B cell (primary cell): ENCODE data around the gene QSOX1. TPM values are rescaled to one million over a fixed set of nuclear protein-coding genes. Genes with fewer than 3 reads are reported as not detected.

Experiments used
- ATAC-seq: fragments of 200-7000 bp; cut with Tn5 transposase; one replicate; pipeline ENCODE4 v1.10.0; 2021; ENCODE audit warnings: low read depth, mild to moderate bottlenecking, moderate number of reproducible peaks, moderate library complexity
- CTCF ChIA-PET: fragments of 350-600 bp; sonication (Branson Sonifier 250); formaldehyde crosslinking; loops from one replicate; lab custom pipeline; 2021; ENCODE audit warnings: antibody characterized with exemption, inconsistent platforms; lab: Charles Lee
- POLR2A ChIA-PET: fragments of 350-600 bp; sonication (Branson Sonifier 250); formaldehyde crosslinking; loops from one replicate; lab custom pipeline; 2021; ENCODE audit warnings: antibody characterized with exemption; lab: Charles Lee
- DNase-seq: peaks from one replicate; pipeline ENCODE4 v3.0.0; 2013
- H2AFZ ChIP-seq: 2 replicates; pipeline ENCODE4 v1.6.1; 2012; ENCODE audit warnings: mild to moderate bottlenecking, low read depth, low read length; ENCODE audit not compliant: insufficient read depth, poor library complexity, severe bottlenecking
- H3K27ac ChIP-seq, 2 donors: 1 replicate in 1 of 2; 2 replicates in 1 of 2; pipeline ENCODE4 v1.5.1; 2012 to 2013; ENCODE audit warnings: low read length in 2 of 2, mild to moderate bottlenecking in 2 of 2, moderate library complexity in 1 of 2
- H3K27me3 ChIP-seq, 4 experiments: fragments of 200-600 bp in 1 of 4; sonication (generic) in 1 of 4; replicated peaks in 1 of 4; 1 replicate in 2 of 4; 2 replicates in 2 of 4; pipeline versions ENCODE4 v1.6.1 to v1.7.0; 2013 to 2016; ENCODE audit warnings: low read length in 3 of 4, mild to moderate bottlenecking in 2 of 4, mixed read lengths in 1 of 4, moderate library complexity in 1 of 4; ENCODE audit not compliant: insufficient read depth in 4 of 4, control insufficient read depth in 3 of 4; ENCODE audit errors: control extremely low read depth in 1 of 4
- H3K36me3 ChIP-seq, 2 experiments: replicated peaks in 1 of 2; 1 replicate in 1 of 2; 2 replicates in 1 of 2; pipeline versions ENCODE4 v1.6.1 to v1.7.1; 2013; ENCODE audit warnings: low read length in 1 of 2; ENCODE audit not compliant: insufficient read depth in 2 of 2, control insufficient read depth in 1 of 2; ENCODE audit errors: control extremely low read depth in 1 of 2, extremely low read depth in 1 of 2
- H3K4me1 ChIP-seq, 2 donors: fragments of 200-600 bp in 1 of 2; sonication (generic) in 1 of 2; 1 replicate in 1 of 2; 2 replicates in 1 of 2; pipeline versions ENCODE4 v1.5.1 to v1.6.1; 2013 to 2017; ENCODE audit warnings: low read length in 2 of 2; ENCODE audit not compliant: control insufficient read depth in 2 of 2, insufficient read depth in 2 of 2
- H3K4me2 ChIP-seq: replicated peaks from 2 replicates; pipeline ENCODE3; 2012; ENCODE audit warnings: mild to moderate bottlenecking, low read depth, low read length; ENCODE audit not compliant: poor library complexity, severe bottlenecking
- H3K4me3 ChIP-seq, 5 experiments: fragments of 200-600 bp in 1 of 5; sonication (generic) in 1 of 5; 1 replicate in 3 of 5; 2 replicates in 2 of 5; pipeline versions ENCODE4 v1.5.1 to v1.7.0; 2011 to 2016; ENCODE audit warnings: low read length in 4 of 5, mild to moderate bottlenecking in 4 of 5, low read depth in 2 of 5, control low read depth in 1 of 5, moderate library complexity in 1 of 5; ENCODE audit not compliant: insufficient read depth in 1 of 5; ENCODE audit errors: control extremely low read depth in 1 of 5, extremely low read depth in 1 of 5
- H3K79me2 ChIP-seq: fragments of 200-600 bp; sonication (generic); one replicate; pipeline ENCODE4 v1.6.0; 2016; ENCODE audit warnings: low read length; ENCODE audit not compliant: control insufficient read depth, insufficient read depth
- H3K9ac ChIP-seq: fragments of 200-600 bp; sonication (generic); 2 replicates; pipeline ENCODE4 v1.6.1; 2017; ENCODE audit warnings: mild to moderate bottlenecking, low read length, moderate library complexity
- H3K9me3 ChIP-seq, 3 donors: one replicate each; pipeline versions ENCODE4 v1.6.1 to v1.7.1; 2013; ENCODE audit warnings: low read length in 2 of 3; ENCODE audit not compliant: control insufficient read depth in 2 of 3, insufficient read depth in 1 of 3; ENCODE audit errors: control extremely low read depth in 1 of 3
- H4K20me1 ChIP-seq: 2 replicates; pipeline ENCODE4 v1.6.0; 2012; ENCODE audit warnings: mild to moderate bottlenecking, low read length; ENCODE audit not compliant: insufficient read depth, control insufficient read depth, poor library complexity, severe bottlenecking
- H3K27ac Mint-ChIP-seq: one replicate; pipeline ENCODE4 v1.8.0; 2021; ENCODE audit warnings: mixed read lengths
- H3K27me3 Mint-ChIP-seq: one replicate; pipeline ENCODE4 v1.8.0; 2021; ENCODE audit warnings: mixed read lengths
- H3K4me1 Mint-ChIP-seq: one replicate; pipeline ENCODE4 v1.8.0; 2021; ENCODE audit warnings: mixed read lengths
- H3K4me3 Mint-ChIP-seq: one replicate; pipeline ENCODE4 v1.8.0; 2021; ENCODE audit warnings: mixed read lengths
- H3K9me3 Mint-ChIP-seq: one replicate; pipeline ENCODE4 v1.8.0; 2022; ENCODE audit warnings: mixed read lengths; ENCODE audit not compliant: insufficient read depth
- CTCF ChIP-seq: fragments of 200-600 bp; IDR thresholded peaks from one replicate; pipeline ENCODE4 v1.8.0; 2022; ENCODE audit warnings: antibody characterized with exemption, mild to moderate bottlenecking
- EZH2 ChIP-seq: IDR thresholded peaks from 2 replicates; pipeline ENCODE4 v1.6.1; 2012; ENCODE audit warnings: borderline replicate concordance, low read depth, mild to moderate bottlenecking, moderate library complexity, low read length; ENCODE audit not compliant: insufficient read depth, poor library complexity, severe bottlenecking
- WGBS: methylation state at CpG from one replicate; pipeline ENCODE4 v1.1.5; 2013; ENCODE audit warnings: missing lambda C conversion rate; ENCODE audit not compliant: insufficient coverage; 5-methylcytosine and 5-hydroxymethylcytosine counted together
- intact Hi-C: fragments of 100-400 bp; cut with micrococcal nuclease; formaldehyde crosslinking; loops from one replicate; pipeline ENCODE4 v1.10.0; 2022
- polyA plus RNA-seq: library from polyadenylated mRNA; depleted of rRNA; stranded (reverse); fragments of >200 nt; gene quantifications from 2 replicates; pipeline ENCODE4 v1.2.3, GENCODE V29; 2012
- total RNA-seq, 2 donors: library from RNA; stranded (reverse); fragments of 120-200 nt in 1 of 2; gene quantifications; 1 replicate in 1 of 2; 2 replicates in 1 of 2; pipeline versions ENCODE4 v1.2.3 to v1.2.4, GENCODE V29; 2013 to 2022

The QSOX1 gene
- total and polyA plus RNA-seq, 2 donors (not counting 1 experiment from before 2014, with no cell fraction given), result 11.4 to 20.6 TPM

- ChIA-PET CTCF (interaction anchor here (0.7 to 1.1 kb wide), 2 partner anchors 8 to 599 kb away, joined by 3 read pairs; no protein-coding TSS in a partner anchor), POLR2A (no interaction called here)
- peaks cover 4% of the 10 kb centered on the region for H3K27me3 Mint-ChIP-seq
- no peaks in the 10 kb centered on the region for H3K27me3 ChIP-seq
- no peaks in the 10 kb centered on the region for H4K20me1 ChIP-seq
- H3K9me3 Mint-ChIP-seq, result no peaks in the 10 kb centered on the region
- peak overlapping the region; percentile 36 for H3K4me2 ChIP-seq
- H2AFZ ChIP-seq, result peak overlapping the region; percentile 46
- peak overlapping the region; percentile 55 for H3K4me3 Mint-ChIP-seq
- TF ChIP-seq CTCF (no peak), EZH2 (no peak)
- peaks cover 2% of the 10 kb centered on the region for H3K4me1 Mint-ChIP-seq
- DNase-seq, result peak; percentile 32
- intact Hi-C loops, result no loop called here
- H3K4me1 ChIP-seq, result no peaks in the 10 kb centered on the region
- H3K9me3 ChIP-seq, result no peaks in the 10 kb centered on the region
- no peak for ATAC-seq
- 32% methylated on average over 14 of the region's 15 CpGs for WGBS
- peak overlapping the region in 1 of 5 experiments; percentile 3 for H3K4me3 ChIP-seq
- H3K36me3 ChIP-seq, result no peaks in the 10 kb centered on the region
- no peak overlapping the region for H3K27ac Mint-ChIP-seq
- no peak overlapping the region for H3K27ac ChIP-seq
- H3K79me2 ChIP-seq, result no peaks in the 10 kb centered on the region
- peak overlapping the region; percentile 43 for H3K9ac ChIP-seq
Measured at GRCh38 chr1:180213401-180214170, 58.9 kb downstream of the QSOX1 start.
